Activated naive CD4-positive, alpha-beta T cell treated with anti-CD3 and anti-CD28 coated beads for 36 hours (primary cell): ENCODE results near the gene SMIM5. TPM values are rescaled to one million over a fixed set of nuclear protein-coding genes. Genes with fewer than 3 reads are reported as not detected.
A peak's percentile ranks its signal among the peaks of the same experiment; 100 is the strongest.

Experiments used
- CTCF ChIA-PET: fragments of 350-600 bp; sonication (Branson Sonifier 250); formaldehyde crosslinking; loops from one replicate; lab custom pipeline; 2021; ENCODE audit warnings: antibody characterized with exemption; lab: Charles Lee
- DNase-seq: peaks from one replicate; pipeline ENCODE4 v3.0.0-alpha.2; 2020
- H3K27ac Mint-ChIP-seq: one replicate; pipeline ENCODE4 v1.8.0; 2021; ENCODE audit warnings: mild to moderate bottlenecking, mixed read lengths
- H3K27me3 Mint-ChIP-seq: one replicate; pipeline ENCODE4 v1.8.0; 2021; ENCODE audit warnings: low read depth, mixed read lengths
- H3K36me3 Mint-ChIP-seq: one replicate; pipeline ENCODE4 v1.8.0; 2021; ENCODE audit warnings: low read depth, mixed read lengths
- H3K4me1 Mint-ChIP-seq: one replicate; pipeline ENCODE4 v1.8.0; 2021; ENCODE audit warnings: low read depth, mixed read lengths
- H3K4me3 Mint-ChIP-seq: one replicate; pipeline ENCODE4 v1.8.0; 2021; ENCODE audit warnings: mild to moderate bottlenecking, moderate library complexity, mixed read lengths
- H3K9me3 Mint-ChIP-seq: one replicate; pipeline ENCODE4 v1.8.0; 2021; ENCODE audit warnings: mixed read lengths
- intact Hi-C: fragments of 100-400 bp; cut with micrococcal nuclease; formaldehyde crosslinking; loops from one replicate; pipeline ENCODE4 v1.15.1; 2023
- total RNA-seq, 2 experiments: library from RNA; stranded (reverse); gene quantifications; one replicate each; pipeline ENCODE4 v1.2.3, GENCODE V29; 2021

Gene SMIM5
- total RNA-seq, 2 experiments from 2014 or later: not detected

- peak; percentile 38 for DNase-seq
- Mint-ChIP-seq H3K9me3 (no peaks in the 10 kb centered on the region), H3K27me3 (no peaks in the 10 kb centered on the region)
Measured at GRCh38 chr17:75619506-75620431, 13.5 kb upstream of the SMIM5 start.

GRCh38 chr17:75621489-75621888 lies 11.7 kb upstream of the SMIM5 start:
- intact Hi-C loops: loop anchor here (10.0 kb wide), 1 partner anchor 67 kb away; no protein-coding TSS in a partner anchor
- CTCF ChIA-PET: interaction anchor here (1.3 to 3.3 kb wide), 2 partner anchors 12 to 20 kb away, joined by 5 to 20 read pairs; partner anchors contain the start of gene SMIM5
- Mint-ChIP-seq H3K36me3 (no peaks in the 10 kb centered on the region), H3K27me3 (no peaks in the 10 kb centered on the region), H3K9me3 (no peaks in the 10 kb centered on the region), H3K27ac (no peak overlapping the region), H3K4me1 (no peaks in the 10 kb centered on the region), H3K4me3 (no peak overlapping the region)
- no peak for DNase-seq

More at GRCh38 chr17:75619506-75620431, 13.5 kb upstream of the SMIM5 start:
- CTCF ChIA-PET: interaction anchor here (1.0 to 3.3 kb wide), 5 partner anchors 14 to 130 kb away, joined by 4 to 20 read pairs (median 5); partner anchors contain the start of gene SMIM5
- Mint-ChIP-seq H3K4me3 (no peak overlapping the region), H3K36me3 (no peaks in the 10 kb centered on the region), H3K4me1 (no peaks in the 10 kb centered on the region), H3K27ac (no peak overlapping the region)
- intact Hi-C loops: loop anchor here (10.0 kb wide), 1 partner anchor 65 kb away; no protein-coding TSS in a partner anchor

- Mint-ChIP-seq H3K27me3 (no peaks in the 10 kb centered on the region), H3K36me3 (no peaks in the 10 kb centered on the region)
- CTCF ChIA-PET: interaction anchor here (1.3 to 3.3 kb wide), 2 partner anchors 11 to 21 kb away, joined by 5 to 20 read pairs; partner anchors contain the start of gene SMIM5
Measured at GRCh38 chr17:75622076-75622475, 11.2 kb upstream of the SMIM5 start.

GRCh38 chr17:75622771-75623273 lies 10.4 kb upstream of the SMIM5 start:
- DNase-seq: no peak
- Mint-ChIP-seq H3K4me3 (no peak overlapping the region), H3K9me3 (no peaks in the 10 kb centered on the region), H3K27me3 (no peaks in the 10 kb centered on the region), H3K27ac (no peak overlapping the region), H3K36me3 (no peaks in the 10 kb centered on the region), H3K4me1 (no peaks in the 10 kb centered on the region)
- CTCF ChIA-PET: interaction anchor here (1.1 to 2.5 kb wide), 3 partner anchors 10 to 127 kb away, joined by 3 to 8 read pairs (median 4); partner anchors contain the start of gene SMIM5
- intact Hi-C loops: loop anchor here (10.0 kb wide), 1 partner anchor 68 kb away; no protein-coding TSS in a partner anchor

More at GRCh38 chr17:75622076-75622475, 11.2 kb upstream of the SMIM5 start:
- intact Hi-C loops: loop anchor here (10.0 kb wide), 1 partner anchor 67 kb away; no protein-coding TSS in a partner anchor
- Mint-ChIP-seq H3K9me3 (no peaks in the 10 kb centered on the region), H3K4me1 (no peaks in the 10 kb centered on the region), H3K4me3 (no peak overlapping the region), H3K27ac (peak overlapping the region; percentile 23)
- no peak for DNase-seq

- Mint-ChIP-seq H3K9me3 (no peaks in the 10 kb centered on the region), H3K27me3 (no peaks in the 10 kb centered on the region), H3K36me3 (no peaks in the 10 kb centered on the region), H3K27ac (no peak overlapping the region), H3K4me1 (no peaks in the 10 kb centered on the region), H3K4me3 (no peak overlapping the region)
- no peak for DNase-seq
- intact Hi-C loops: loop anchor here (10.0 kb wide), 1 partner anchor 69 kb away; no protein-coding TSS in a partner anchor
- CTCF ChIA-PET: interaction anchor here (1.1 to 2.5 kb wide), 3 partner anchors 10 to 127 kb away, joined by 3 to 8 read pairs (median 4); partner anchors contain the start of gene SMIM5
Measured at GRCh38 chr17:75623386-75623785, 9.8 kb upstream of the SMIM5 start.

- Mint-ChIP-seq H3K9me3 (no peaks in the 10 kb centered on the region), H3K4me1 (no peaks in the 10 kb centered on the region), H3K27me3 (no peaks in the 10 kb centered on the region), H3K27ac (no peak overlapping the region), H3K4me3 (no peak overlapping the region), H3K36me3 (no peaks in the 10 kb centered on the region)
- intact Hi-C loops: loop anchor here (10.0 kb wide), 1 partner anchor 69 kb away; no protein-coding TSS in a partner anchor
- CTCF ChIA-PET: interaction anchor here (1.1 to 2.5 kb wide), 2 partner anchors 9 to 124 kb away, joined by 3 to 8 read pairs; partner anchors contain the start of gene SMIM5
- no peak for DNase-seq
Measured at GRCh38 chr17:75624021-75624420, 9.2 kb upstream of the SMIM5 start.

GRCh38 chr17:75624714-75625345 lies 8.4 kb upstream of the SMIM5 start:
- CTCF ChIA-PET: interaction anchor here (0.7 to 2.5 kb wide), 3 partner anchors 8 to 19 kb away, joined by 3 to 8 read pairs (median 5); partner anchors contain the start of gene SMIM5
- no peak overlapping the region for H3K27ac Mint-ChIP-seq
- DNase-seq: no peak

GRCh38 chr17:75625813-75626486 lies 7.3 kb upstream of the SMIM5 start:
- Mint-ChIP-seq H3K4me3 (no peak overlapping the region), H3K36me3 (no peaks in the 10 kb centered on the region), H3K4me1 (no peaks in the 10 kb centered on the region), H3K27ac (no peak overlapping the region), H3K27me3 (no peaks in the 10 kb centered on the region), H3K9me3 (no peaks in the 10 kb centered on the region)
- intact Hi-C loops: loop anchor here (10.0 kb wide), 1 partner anchor 71 kb away; no protein-coding TSS in a partner anchor
- CTCF ChIA-PET: interaction anchor here (0.7 to 1.8 kb wide), 4 partner anchors 14 to 123 kb away, joined by 3 to 6 read pairs (median 4); no protein-coding TSS in a partner anchor
- peak; percentile 25 for DNase-seq

More at GRCh38 chr17:75624714-75625345, 8.4 kb upstream of the SMIM5 start:
- H3K27me3 Mint-ChIP-seq: no peaks in the 10 kb centered on the region
- H3K4me1 Mint-ChIP-seq: no peaks in the 10 kb centered on the region
- H3K9me3 Mint-ChIP-seq: no peaks in the 10 kb centered on the region
- intact Hi-C loops: loop anchor here (10.0 kb wide), 1 partner anchor 70 kb away; no protein-coding TSS in a partner anchor
- no peaks in the 10 kb centered on the region for H3K36me3 Mint-ChIP-seq
- H3K4me3 Mint-ChIP-seq: no peak overlapping the region

- no peaks in the 10 kb centered on the region for H3K27me3 Mint-ChIP-seq
- no peaks in the 10 kb centered on the region for H3K9me3 Mint-ChIP-seq
- no peak overlapping the region for H3K4me3 Mint-ChIP-seq
- no peaks in the 10 kb centered on the region for H3K4me1 Mint-ChIP-seq
- no peak for DNase-seq
- no peak overlapping the region for H3K27ac Mint-ChIP-seq
- no peaks in the 10 kb centered on the region for H3K36me3 Mint-ChIP-seq
- intact Hi-C loops: loop anchor here (10.0 kb wide), 1 partner anchor 72 kb away; no protein-coding TSS in a partner anchor
- CTCF ChIA-PET: interaction anchor here (1.4 to 1.8 kb wide), 2 partner anchors 26 to 122 kb away, joined by 3 to 6 read pairs; no protein-coding TSS in a partner anchor
Measured at GRCh38 chr17:75626496-75627038, 6.7 kb upstream of the SMIM5 start.

- Mint-ChIP-seq H3K9me3 (no peaks in the 10 kb centered on the region), H3K4me1 (no peaks in the 10 kb centered on the region), H3K27me3 (no peaks in the 10 kb centered on the region), H3K27ac (no peak overlapping the region), H3K36me3 (no peaks in the 10 kb centered on the region), H3K4me3 (no peak overlapping the region)
- CTCF ChIA-PET: interaction anchor here (1.8 kb wide), 1 partner anchor 121 kb away, joined by 6 read pairs; no protein-coding TSS in a partner anchor
- intact Hi-C loops: loop anchor here (10.0 kb wide), 1 partner anchor 72 kb away; no protein-coding TSS in a partner anchor
- DNase-seq: no peak
Measured at GRCh38 chr17:75627094-75627493, 6.1 kb upstream of the SMIM5 start.
